SK-N-SH treated with all-trans-retinoic acid at 6 μM for 48 hours (cell line): ENCODE measurements around the gene PTPN6.

ENCODE experiments used
- ARNTL ChIP-seq: fragments of 450-650 bp; formaldehyde crosslinking; IDR thresholded peaks from 2 replicates; pipeline ENCODE4 v1.5.0; 2020; ENCODE audit warnings: low read depth, mild to moderate bottlenecking, moderate library complexity, borderline replicate concordance
- CREB5 ChIP-seq: fragments of 250-450 bp; sonication (Bioruptor Pico); IDR thresholded peaks from 2 replicates; pipeline ENCODE4 v1.5.1; 2020; ENCODE audit warnings: low read depth, mild to moderate bottlenecking, moderate library complexity
- OSR1 ChIP-seq: fragments of 250-450 bp; sonication (Bioruptor Pico); IDR thresholded peaks from 2 replicates; pipeline ENCODE4 v1.8.0; 2022; ENCODE audit warnings: moderate library complexity, mild to moderate bottlenecking, inconsistent platforms
- PATZ1 ChIP-seq: fragments of 250-450 bp; sonication (Bioruptor Pico); IDR thresholded peaks from 2 replicates; pipeline ENCODE4 v1.8.0; 2020; ENCODE audit warnings: mild to moderate bottlenecking, moderate library complexity, borderline replicate concordance
- TOX ChIP-seq: fragments of 250-450 bp; sonication (Bioruptor Pico); IDR thresholded peaks from 2 replicates; pipeline ENCODE4 v1.8.0; 2021; ENCODE audit warnings: mild to moderate bottlenecking, moderate library complexity, borderline replicate concordance
- ZFP30 ChIP-seq: fragments of 450-650 bp; formaldehyde crosslinking; IDR thresholded peaks from 2 replicates; pipeline ENCODE4 v1.5.0; 2022; ENCODE audit warnings: mild to moderate bottlenecking, moderate library complexity
- ZNF565 ChIP-seq: fragments of 450-650 bp; formaldehyde crosslinking; conservative IDR thresholded peaks from 2 replicates; pipeline ENCODE4 v1.5.0; 2020; ENCODE audit warnings: low read depth, mild to moderate bottlenecking, moderate library complexity
- ZNF70 ChIP-seq: fragments of 450-650 bp; formaldehyde crosslinking; IDR thresholded peaks from 2 replicates; pipeline ENCODE4 v1.5.0; 2020; ENCODE audit warnings: mild to moderate bottlenecking, moderate library complexity

- TF ChIP-seq TOX (CRISPR knock-in tag) (no peak), CREB5 (no peak), PATZ1 (CRISPR knock-in tag) (no peak), ZFP30 (CRISPR knock-in tag) (no peak), OSR1 (CRISPR knock-in tag) (no peak), ZNF70 (CRISPR knock-in tag) (no peak), ZNF565 (CRISPR knock-in tag) (no peak), ARNTL (CRISPR knock-in tag) (no peak)
Measured at GRCh38 chr12:6904280-6905276, 46.6 kb upstream of the PTPN6 start, which contains the start of gene LRRC23.
